Stimulated activated memory B cell treated with anti-CD40 and anti-IgM and Interleukin-4, amounts not matched to agents 10 μg/mL and 1 μg/mL and 100 μg/mL, for 72 hours (primary cell): ENCODE results near the gene RGS17.
"Not testable (repeated sequence)": the region's sequence is repeated elsewhere in the genome, so short reads cannot be mapped to it uniquely, and the experiment has no call there.

ENCODE experiments used
- ATAC-seq: fragments of 150-1000 bp; cut with Tn5 transposase; 2 replicates; pipeline ENCODE4 v1.10.0; 2021
- H3K27ac Mint-ChIP-seq: one replicate; pipeline ENCODE4 v1.8.0; 2022; ENCODE audit warnings: mild to moderate bottlenecking, mixed read lengths
- H3K27me3 Mint-ChIP-seq: one replicate; pipeline ENCODE4 v1.8.0; 2022; ENCODE audit warnings: mixed read lengths
- H3K36me3 Mint-ChIP-seq: one replicate; pipeline ENCODE4 v1.8.0; 2022; ENCODE audit warnings: mixed read lengths
- H3K4me1 Mint-ChIP-seq: one replicate; pipeline ENCODE4 v1.8.0; 2022; ENCODE audit warnings: mixed read lengths
- H3K4me3 Mint-ChIP-seq: one replicate; pipeline ENCODE4 v1.8.0; 2022; ENCODE audit warnings: mild to moderate bottlenecking, moderate library complexity, mixed read lengths
- H3K9me3 Mint-ChIP-seq: one replicate; pipeline ENCODE4 v1.8.0; 2022; ENCODE audit warnings: mixed read lengths

The RGS17 gene

DNA sequence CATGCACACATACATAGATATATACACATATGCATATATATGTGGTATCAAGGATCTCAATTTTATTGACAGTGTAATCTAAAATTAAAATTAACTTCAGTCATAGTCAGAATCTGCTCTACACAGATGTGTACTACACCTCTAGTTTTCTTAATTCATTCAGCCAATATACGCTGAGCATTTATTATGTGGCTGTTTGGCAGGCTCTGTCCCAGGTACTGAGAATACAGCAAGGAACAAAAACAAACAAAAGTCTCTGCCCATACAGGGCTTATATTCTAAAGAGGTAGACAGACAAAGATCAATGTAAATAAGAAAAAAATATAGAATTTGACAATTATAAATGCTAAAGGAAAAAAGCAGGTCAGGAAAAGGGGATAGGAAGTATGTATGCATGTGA, 7.8 kb upstream of the RGS17 start:
- no peak overlapping the region for H3K4me3 Mint-ChIP-seq
- H3K27me3 Mint-ChIP-seq = no peaks in the 10 kb centered on the region
- no peaks in the 10 kb centered on the region for H3K36me3 Mint-ChIP-seq
- no peak overlapping the region for H3K27ac Mint-ChIP-seq
- H3K9me3 Mint-ChIP-seq = no peaks in the 10 kb centered on the region
- H3K4me1 Mint-ChIP-seq = no peaks in the 10 kb centered on the region
- ATAC-seq = no peak

DNA sequence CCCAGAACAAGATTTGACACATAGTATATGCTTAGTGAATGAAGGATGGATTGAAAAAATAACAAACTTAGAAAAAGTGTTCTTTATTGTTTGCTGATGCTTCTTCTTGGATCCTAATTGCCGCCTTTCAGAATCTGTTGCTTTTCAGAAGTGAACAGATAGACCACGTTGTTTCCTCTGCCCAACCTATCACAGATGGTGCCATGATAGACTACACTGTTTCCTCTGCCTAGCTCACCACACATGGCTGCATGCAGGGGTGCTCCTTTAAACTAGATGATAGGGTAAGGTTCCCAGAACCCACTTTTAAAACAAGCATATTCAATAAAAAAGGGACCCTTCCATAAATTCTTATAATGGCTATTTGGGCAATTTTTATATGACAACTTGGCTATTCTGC, 4.6 kb upstream of the RGS17 start:
- no peak for ATAC-seq
- Mint-ChIP-seq H3K36me3 (no peaks in the 10 kb centered on the region), H3K4me3 (no peak overlapping the region), H3K4me1 (peaks cover 6% of the 10 kb centered on the region), H3K27ac (no peak overlapping the region), H3K27me3 (peaks cover 30% of the 10 kb centered on the region), H3K9me3 (no peaks in the 10 kb centered on the region)

DNA sequence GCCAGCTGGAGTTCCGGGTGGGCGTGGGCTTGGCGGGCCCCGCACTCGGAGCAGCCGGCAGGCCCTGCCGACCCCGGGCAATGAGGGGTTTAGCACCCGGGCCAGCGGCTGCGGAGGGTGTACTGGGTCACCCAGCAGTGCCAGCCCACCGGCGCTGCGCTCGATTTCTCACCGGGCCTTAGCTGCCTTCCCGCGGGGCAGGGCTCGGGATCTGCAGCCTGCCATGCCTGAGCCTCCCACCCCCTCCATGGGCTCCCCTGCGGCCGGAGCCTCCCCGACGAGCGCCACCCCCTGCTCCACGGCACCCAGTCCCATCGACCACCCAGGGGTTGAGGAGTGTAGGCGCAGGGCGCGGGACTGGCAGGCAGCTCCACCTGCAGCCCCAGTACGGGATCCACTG, 2.6 kb upstream of the RGS17 start:
- ATAC-seq, H3K9me3 Mint-ChIP-seq, H3K36me3 Mint-ChIP-seq, H3K27ac Mint-ChIP-seq, H3K4me3 Mint-ChIP-seq: not testable (repeated sequence)
- H3K4me1 Mint-ChIP-seq = peaks cover 21% of the 10 kb centered on the region
- peaks cover 49% of the 10 kb centered on the region for H3K27me3 Mint-ChIP-seq

DNA sequence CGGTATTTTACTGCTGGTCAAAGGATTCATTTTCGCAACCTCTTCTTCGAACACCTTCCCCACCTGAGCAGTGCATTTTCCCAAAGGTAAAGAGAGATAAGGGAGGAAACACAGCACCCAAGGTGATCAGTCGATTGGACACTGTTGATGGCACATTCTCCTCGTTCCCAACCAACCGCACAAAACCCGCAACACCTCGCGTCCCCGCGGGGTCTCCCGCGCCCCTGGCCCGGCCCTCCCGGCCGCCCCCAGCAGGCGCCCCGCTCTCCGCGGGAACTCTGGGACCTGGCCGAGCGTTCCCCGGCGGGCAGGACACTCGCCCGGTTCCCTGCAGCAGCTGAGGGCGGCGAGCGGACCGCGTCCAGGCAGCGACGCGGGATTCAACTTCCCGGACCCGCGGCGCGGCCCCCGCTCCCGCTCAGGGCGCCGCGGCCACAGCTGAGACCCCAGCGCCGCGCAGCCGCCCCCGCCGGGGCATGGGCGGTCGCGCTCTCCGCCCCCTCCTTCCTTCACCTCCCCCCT, 506 bp downstream of the RGS17 start:
- peaks cover 58% of the 10 kb centered on the region for H3K27me3 Mint-ChIP-seq
- H3K36me3 Mint-ChIP-seq = no peaks in the 10 kb centered on the region
- no peaks in the 10 kb centered on the region for H3K9me3 Mint-ChIP-seq
- no peak overlapping the region for H3K27ac Mint-ChIP-seq
- peaks cover 21% of the 10 kb centered on the region for H3K4me1 Mint-ChIP-seq
- peak overlapping the region; percentile 78 for H3K4me3 Mint-ChIP-seq
- no peak for ATAC-seq

DNA sequence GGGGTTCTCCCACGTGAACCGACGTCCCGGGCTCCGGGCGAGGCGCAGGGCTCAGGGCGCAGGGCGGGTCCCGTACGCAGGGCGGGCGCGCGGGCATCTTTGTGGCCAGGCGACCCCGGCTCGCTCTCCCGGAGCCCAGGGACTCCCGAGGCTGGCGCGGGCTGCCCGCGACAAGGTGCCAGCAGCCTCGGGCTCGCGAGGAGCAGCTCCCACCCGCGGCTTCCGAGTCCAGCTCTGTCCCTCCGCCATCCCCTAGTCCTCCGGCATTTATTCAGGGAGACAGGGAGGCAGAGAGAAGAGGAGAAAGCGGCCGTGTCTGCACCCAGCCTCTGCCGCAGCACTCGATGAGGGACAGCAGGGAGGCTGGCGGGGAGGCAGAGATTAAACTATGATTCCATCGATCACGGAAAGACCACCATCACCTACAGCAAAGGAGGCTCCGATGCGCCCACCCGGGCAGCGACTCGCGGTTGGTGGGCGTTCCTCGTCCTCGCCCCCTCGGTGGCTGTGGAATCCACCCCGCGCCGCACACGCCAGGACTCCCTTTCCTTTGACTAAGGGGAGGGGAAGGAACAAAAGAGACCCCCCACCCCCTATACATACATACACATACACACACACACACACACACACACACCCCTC, 1.1 kb downstream of the RGS17 start:
- Mint-ChIP-seq H3K4me1 (peaks cover 21% of the 10 kb centered on the region), H3K27me3 (peaks cover 58% of the 10 kb centered on the region), H3K36me3 (no peaks in the 10 kb centered on the region), H3K9me3 (no peaks in the 10 kb centered on the region), H3K27ac (no peak overlapping the region), H3K4me3 (peak overlapping the region; percentile 65)
- no peak for ATAC-seq

DNA sequence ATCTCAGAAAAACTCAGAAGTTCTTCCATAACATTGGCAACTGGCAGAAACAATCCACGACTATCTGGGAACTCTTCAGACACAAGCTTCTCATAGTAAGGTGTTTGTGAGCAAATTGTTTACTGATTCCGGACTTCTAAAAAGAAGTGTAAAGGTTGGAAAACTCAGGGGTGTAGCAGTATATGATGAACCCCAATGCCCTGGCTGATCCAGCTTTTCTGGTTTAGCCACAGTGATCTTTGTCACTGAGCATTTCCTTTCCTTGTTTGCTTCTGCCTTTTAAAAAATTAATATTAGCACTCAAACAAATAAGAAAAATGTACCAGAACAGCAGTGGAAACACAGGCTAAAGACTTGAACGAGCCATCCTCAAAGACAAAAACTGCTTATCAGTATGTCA, 4.9 kb downstream of the RGS17 start:
- Mint-ChIP-seq H3K36me3 (no peaks in the 10 kb centered on the region), H3K27ac (no peak overlapping the region), H3K4me1 (peaks cover 15% of the 10 kb centered on the region), H3K9me3 (no peaks in the 10 kb centered on the region), H3K27me3 (peaks cover 34% of the 10 kb centered on the region), H3K4me3 (no peak overlapping the region)
- no peak for ATAC-seq

DNA sequence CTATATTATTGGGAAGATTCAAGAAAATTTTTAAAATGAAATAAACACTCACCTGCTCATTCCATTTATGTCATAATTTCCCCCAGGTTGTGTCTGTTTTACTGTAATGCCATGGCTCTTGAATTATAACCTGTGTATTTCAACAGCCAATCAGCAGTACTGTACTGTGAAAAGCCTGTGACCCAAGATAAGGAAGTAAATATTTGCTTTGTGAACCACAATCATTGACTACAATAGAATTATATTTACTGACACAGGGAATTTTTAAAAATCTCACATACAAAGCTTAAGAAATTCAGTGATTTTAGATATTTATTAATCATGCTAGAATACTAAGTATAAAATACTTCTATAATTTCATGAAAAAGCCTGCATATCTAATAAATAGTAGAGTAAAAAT, 6.0 kb downstream of the RGS17 start:
- no peak for ATAC-seq
- peaks cover 9% of the 10 kb centered on the region for H3K4me1 Mint-ChIP-seq
- H3K9me3 Mint-ChIP-seq = no peaks in the 10 kb centered on the region
- no peaks in the 10 kb centered on the region for H3K36me3 Mint-ChIP-seq
- H3K4me3 Mint-ChIP-seq = no peak overlapping the region
- H3K27ac Mint-ChIP-seq = no peak overlapping the region
- H3K27me3 Mint-ChIP-seq = peaks cover 22% of the 10 kb centered on the region

DNA sequence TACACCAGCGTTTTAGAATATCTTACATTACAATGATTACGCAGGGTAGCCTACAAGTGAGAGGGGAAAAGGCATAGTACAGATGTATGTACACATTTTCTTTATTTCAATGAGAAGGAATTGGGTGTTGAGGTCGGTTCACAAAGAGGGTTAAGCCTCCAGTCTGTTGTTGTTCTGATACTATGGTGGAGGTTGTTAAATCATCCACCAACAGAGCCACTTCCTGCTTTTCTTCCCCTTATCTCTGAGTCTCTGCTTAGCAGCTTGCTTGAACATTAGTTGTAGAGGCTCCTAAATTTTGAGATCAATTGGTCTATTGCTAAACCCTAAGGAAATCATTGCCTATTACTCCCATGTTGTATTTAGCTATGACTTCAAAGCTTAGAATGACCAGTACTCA, 7.3 kb downstream of the RGS17 start:
- no peaks in the 10 kb centered on the region for H3K4me1 Mint-ChIP-seq
- no peak overlapping the region for H3K27ac Mint-ChIP-seq
- no peak for ATAC-seq
- H3K4me3 Mint-ChIP-seq = no peak overlapping the region
- H3K36me3 Mint-ChIP-seq = no peaks in the 10 kb centered on the region
- H3K27me3 Mint-ChIP-seq = peaks cover 9% of the 10 kb centered on the region
- no peaks in the 10 kb centered on the region for H3K9me3 Mint-ChIP-seq

DNA sequence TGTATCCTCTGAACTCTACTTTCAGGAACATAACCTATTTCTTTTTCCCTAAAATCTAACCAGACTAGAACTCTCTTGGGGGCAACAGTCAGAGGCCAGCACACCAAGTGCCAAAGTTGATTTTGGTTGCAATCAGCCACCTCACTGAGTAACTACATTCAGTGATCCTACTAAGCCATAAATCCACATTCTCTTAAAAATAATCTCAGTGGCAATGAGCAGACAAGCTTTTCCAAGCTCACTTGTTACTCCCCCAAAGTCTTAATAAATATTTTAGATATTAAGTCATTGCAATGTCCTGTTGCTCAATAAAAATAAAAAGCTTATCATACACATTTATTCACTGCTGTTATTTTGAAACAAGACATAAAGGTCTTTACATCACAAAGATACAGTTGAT, 9.8 kb downstream of the RGS17 start:
- Mint-ChIP-seq H3K9me3 (no peaks in the 10 kb centered on the region), H3K27me3 (no peaks in the 10 kb centered on the region), H3K36me3 (no peaks in the 10 kb centered on the region), H3K4me1 (no peaks in the 10 kb centered on the region), H3K4me3 (no peak overlapping the region), H3K27ac (no peak overlapping the region)
- ATAC-seq = no peak

DNA sequence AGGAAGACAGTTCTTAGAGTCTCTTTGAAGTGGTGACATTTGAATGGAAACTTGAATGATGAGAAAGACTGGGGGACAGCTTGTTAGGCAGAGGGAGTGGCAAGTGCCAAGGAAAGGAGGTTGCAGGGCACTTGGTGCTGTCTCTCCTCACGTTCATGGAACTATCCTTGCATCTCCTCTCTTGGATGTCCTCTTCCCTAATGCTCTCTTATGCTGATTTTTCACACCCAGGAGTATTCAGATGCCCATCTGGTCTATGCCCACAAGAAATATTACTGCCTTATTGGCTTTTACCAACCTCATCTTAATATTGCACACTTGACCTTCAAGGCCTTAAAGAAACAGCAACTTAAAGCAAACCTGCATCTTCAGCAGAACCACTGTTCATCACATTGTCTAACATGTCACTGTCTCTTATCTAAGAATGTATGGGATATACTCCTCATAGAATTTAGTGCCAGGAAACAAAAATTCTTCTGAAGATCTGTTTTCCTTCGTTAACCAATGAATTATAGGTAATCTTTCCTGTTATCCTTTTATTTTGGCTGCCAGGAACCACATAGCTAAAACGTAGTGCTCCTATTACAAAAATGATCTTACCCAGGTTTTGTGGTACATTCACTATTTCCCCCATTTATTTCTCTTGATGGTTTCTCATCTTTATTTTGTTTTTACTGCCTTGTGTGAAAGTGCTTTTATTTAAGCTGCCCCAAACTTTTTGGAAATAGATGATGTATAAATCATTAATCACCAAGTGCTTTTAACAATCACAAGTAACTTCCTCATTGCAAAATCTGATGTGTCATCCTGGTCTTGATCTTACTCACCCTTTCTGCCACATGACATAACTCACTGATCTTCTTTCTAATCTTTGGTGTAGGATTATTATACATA, 12.8 kb downstream of the RGS17 start:
- Mint-ChIP-seq H3K27ac (no peak overlapping the region), H3K27me3 (no peaks in the 10 kb centered on the region), H3K4me1 (no peaks in the 10 kb centered on the region), H3K4me3 (no peak overlapping the region), H3K9me3 (peaks cover 8% of the 10 kb centered on the region), H3K36me3 (no peaks in the 10 kb centered on the region)
- ATAC-seq = no peak

DNA sequence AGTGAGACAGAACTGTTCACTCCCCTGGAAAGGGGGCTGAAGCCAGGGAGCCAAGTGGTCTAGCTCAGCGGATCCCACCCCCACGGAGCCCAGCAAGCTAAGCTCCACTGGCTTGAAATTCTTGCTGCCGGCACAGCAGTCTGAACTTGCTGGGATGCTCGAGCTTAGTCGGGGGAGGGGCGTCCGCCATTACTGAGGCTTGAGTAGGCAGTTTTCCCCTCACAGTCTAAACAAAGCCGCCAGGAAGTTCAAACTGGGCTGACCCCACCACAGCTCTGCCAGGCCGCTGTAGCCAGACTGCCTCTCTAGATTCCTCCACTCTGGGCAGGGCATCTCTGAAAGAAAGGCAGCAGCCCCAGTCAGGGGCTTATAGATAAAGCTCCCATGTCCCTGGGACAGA, 20.0 kb downstream of the RGS17 start:
- not testable (repeated sequence) for H3K36me3 Mint-ChIP-seq, ATAC-seq, H3K27ac Mint-ChIP-seq, H3K4me3 Mint-ChIP-seq, H3K4me1 Mint-ChIP-seq, H3K27me3 Mint-ChIP-seq
- H3K9me3 Mint-ChIP-seq = peaks cover 18% of the 10 kb centered on the region

DNA sequence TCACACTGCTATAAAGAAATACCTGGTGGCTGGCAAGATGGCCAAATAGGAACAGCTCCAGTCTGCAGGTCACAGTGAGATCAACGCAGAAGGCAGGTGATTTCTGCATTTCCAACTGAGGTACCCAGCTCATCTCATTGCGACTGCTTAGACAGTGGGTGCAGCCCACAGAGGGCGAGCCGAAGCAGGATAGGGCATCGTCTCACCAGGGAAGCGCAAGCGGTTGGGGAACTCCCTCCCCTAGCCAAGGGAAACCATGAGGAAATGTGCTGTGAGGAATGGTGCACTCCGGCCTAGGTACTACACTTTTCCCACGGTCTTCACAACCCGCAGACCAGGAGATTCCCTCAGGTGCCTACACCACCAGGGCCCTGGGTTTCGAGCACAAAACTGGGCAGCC, 20.5 kb downstream of the RGS17 start:
- ATAC-seq, H3K4me1 Mint-ChIP-seq, H3K27ac Mint-ChIP-seq, H3K36me3 Mint-ChIP-seq, H3K27me3 Mint-ChIP-seq, H3K4me3 Mint-ChIP-seq: not testable (repeated sequence)
- H3K9me3 Mint-ChIP-seq = peaks cover 18% of the 10 kb centered on the region

DNA sequence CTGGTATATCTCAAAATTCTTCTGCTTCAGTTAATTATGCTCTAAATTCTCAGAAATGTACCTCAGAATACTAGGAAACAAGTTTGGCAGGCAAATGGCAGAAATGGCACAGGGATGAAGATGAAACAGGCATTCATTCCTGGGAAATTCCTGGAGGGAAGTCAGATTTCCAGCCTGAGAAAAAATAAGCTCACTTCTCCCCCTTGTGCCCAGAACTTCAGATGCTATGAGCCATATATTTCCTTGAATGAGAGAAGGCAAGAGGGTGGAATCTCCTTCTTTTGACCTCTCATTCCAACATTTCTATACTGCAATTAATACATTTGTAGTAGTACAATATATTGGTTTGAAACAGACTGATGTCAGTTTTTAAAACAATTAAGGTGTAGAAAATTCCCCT, 22.8 kb downstream of the RGS17 start:
- Mint-ChIP-seq H3K4me3 (no peak overlapping the region), H3K27ac (no peak overlapping the region), H3K36me3 (no peaks in the 10 kb centered on the region), H3K27me3 (no peaks in the 10 kb centered on the region), H3K4me1 (no peaks in the 10 kb centered on the region), H3K9me3 (peaks cover 11% of the 10 kb centered on the region)
- no peak for ATAC-seq

DNA sequence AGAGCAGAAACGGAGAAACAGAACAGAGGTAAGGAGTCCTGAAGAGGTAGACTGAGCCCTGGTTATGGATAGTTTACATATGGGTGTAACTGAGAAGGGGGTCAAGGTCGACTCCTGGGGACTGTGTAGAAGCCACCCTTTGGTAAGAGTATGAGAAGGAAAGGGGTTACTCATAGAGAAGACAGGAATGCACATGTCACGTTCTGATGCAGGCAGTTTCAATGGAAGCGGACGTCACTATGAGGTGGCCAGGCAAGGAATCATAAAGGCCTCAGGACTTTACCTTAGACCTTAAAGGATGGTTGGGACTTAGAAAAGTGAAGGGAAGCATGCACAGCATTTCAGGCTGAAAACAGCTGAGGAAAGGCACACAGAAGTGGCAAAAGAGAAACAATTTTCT, 25.1 kb downstream of the RGS17 start:
- Mint-ChIP-seq H3K9me3 (no peaks in the 10 kb centered on the region), H3K36me3 (no peaks in the 10 kb centered on the region), H3K27ac (no peak overlapping the region), H3K4me1 (no peaks in the 10 kb centered on the region), H3K27me3 (no peaks in the 10 kb centered on the region), H3K4me3 (no peak overlapping the region)
- ATAC-seq = peak; percentile 27

DNA sequence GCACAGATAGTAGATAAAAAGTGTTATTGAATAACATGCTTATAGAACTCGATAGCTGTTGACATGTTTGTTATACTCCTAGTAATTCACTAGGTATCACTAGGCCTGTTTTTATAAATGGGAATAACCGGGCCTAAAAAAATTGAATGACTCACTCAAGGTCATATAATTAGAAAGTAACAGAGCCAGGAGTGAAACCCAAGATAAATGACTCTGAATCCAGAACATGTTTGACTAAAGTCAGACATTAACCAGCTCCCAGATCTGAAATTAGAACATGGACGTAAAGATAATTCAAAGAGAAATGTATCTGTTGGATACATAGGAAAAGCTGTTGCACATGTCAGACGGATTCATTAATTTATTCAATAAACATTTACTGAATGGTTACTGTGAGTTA, 26.9 kb downstream of the RGS17 start:
- no peaks in the 10 kb centered on the region for H3K9me3 Mint-ChIP-seq
- no peak for ATAC-seq
- H3K27ac Mint-ChIP-seq = no peak overlapping the region
- no peaks in the 10 kb centered on the region for H3K27me3 Mint-ChIP-seq
- H3K4me1 Mint-ChIP-seq = no peaks in the 10 kb centered on the region
- no peak overlapping the region for H3K4me3 Mint-ChIP-seq
- H3K36me3 Mint-ChIP-seq = no peaks in the 10 kb centered on the region

DNA sequence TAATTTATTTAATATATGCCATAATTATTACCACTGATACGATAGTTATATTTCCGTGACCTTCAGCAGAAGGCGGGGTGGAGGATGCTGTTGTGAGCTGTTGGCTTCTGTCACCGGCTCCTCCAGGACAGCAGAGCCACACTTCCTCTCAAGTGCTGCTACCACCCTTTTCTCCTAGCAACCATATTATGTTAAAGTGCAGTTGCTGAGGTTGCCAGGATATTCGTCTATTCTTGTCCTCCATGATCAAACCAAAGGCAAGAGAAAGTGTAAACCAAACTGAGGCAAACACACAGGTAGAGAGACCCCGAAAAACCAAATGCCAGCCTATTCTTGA, 27.8 kb downstream of the RGS17 start:
- Mint-ChIP-seq H3K27ac (no peak overlapping the region), H3K27me3 (no peaks in the 10 kb centered on the region), H3K4me3 (no peak overlapping the region), H3K9me3 (no peaks in the 10 kb centered on the region), H3K4me1 (no peaks in the 10 kb centered on the region), H3K36me3 (no peaks in the 10 kb centered on the region)
- no peak for ATAC-seq
